ENCODE measurements around the gene SAP30BP. TPM values are rescaled to one million over a fixed set of nuclear protein-coding genes. Genes with fewer than 3 reads are reported as not detected.

Gene SAP30BP
- total and polyA plus RNA-seq, 2 donors (not counting 1 experiment from before 2014, with no cell fraction given), result 143 to 148 TPM

GRCh38 chr17:75647921-75648320 is 19.2 kb upstream of the SAP30BP start:
- Histone ChIP-seq H3K27me3 (replicated peaks in 1 of 4; ENCODE audit: control extremely low read depth in 1 of 4, control insufficient read depth in 3 of 4, insufficient read depth in 4 of 4, low read length in 3 of 4) (no peaks in the 10 kb centered on the region), H3K4me2 (replicated peaks; ENCODE audit: low read depth, low read length, poor library complexity, severe bottlenecking) (no peak overlapping the region), H3K36me3 (replicated peaks in 1 of 2; ENCODE audit: control extremely low read depth in 1 of 2, control insufficient read depth in 1 of 2, extremely low read depth in 1 of 2, insufficient read depth in 2 of 2, low read length in 1 of 2) (peaks cover 2 to 46% of the 10 kb centered on the region in 2 experiments), H2AFZ (ENCODE audit: insufficient read depth, low read depth, low read length, poor library complexity, severe bottlenecking) (no peak overlapping the region), H3K27ac (ENCODE audit: low read length in 2 of 2) (no peak overlapping the region), H3K4me1 (ENCODE audit: control insufficient read depth in 2 of 2, insufficient read depth in 2 of 2, low read length in 2 of 2) (peaks cover 11 to 17% of the 10 kb centered on the region in 2 donors), H3K4me3 (ENCODE audit: control extremely low read depth in 1 of 5, extremely low read depth in 1 of 5, insufficient read depth in 1 of 5, low read depth in 2 of 5, low read length in 4 of 5) (no peak overlapping the region), H3K9ac (ENCODE audit: low read length) (no peak overlapping the region), H4K20me1 (ENCODE audit: control insufficient read depth, insufficient read depth, low read length, poor library complexity, severe bottlenecking) (no peaks in the 10 kb centered on the region), H3K9me3 (ENCODE audit: control extremely low read depth in 1 of 3, control insufficient read depth in 2 of 3, insufficient read depth in 1 of 3, low read length in 2 of 3) (no peaks in the 10 kb centered on the region), H3K79me2 (ENCODE audit: control insufficient read depth, insufficient read depth, low read length) (no peaks in the 10 kb centered on the region)
- DNase-seq, result no peak
- intact Hi-C loops (cut with micrococcal nuclease), result no loop called here
- POLR2A ChIA-PET, result no interaction called here
- H3K4me3 Mint-ChIP-seq, result no peak overlapping the region
- CTCF ChIA-PET, result interaction anchor here (1.0 to 1.1 kb wide), 2 partner anchors 15 to 220 kb away, joined by 3 to 4 read pairs; partner anchors contain the start of gene SMIM5
- ATAC-seq (ENCODE audit: low read depth), result no peak
- H3K27me3 Mint-ChIP-seq, result no peaks in the 10 kb centered on the region
- WGBS (ENCODE audit: insufficient coverage), result 94% methylated on average over 6 of the region's 7 CpGs
- no peak for TF ChIP-seq EZH2 (IDR thresholded peaks at IDR 0.05; ENCODE audit: borderline replicate concordance, insufficient read depth, low read depth, low read length, poor library complexity, severe bottlenecking)
- TF ChIP-seq CTCF (IDR thresholded peaks at IDR 0.05), result no peak
- H3K9me3 Mint-ChIP-seq (ENCODE audit: insufficient read depth), result no peaks in the 10 kb centered on the region
- H3K4me1 Mint-ChIP-seq, result peaks cover 15% of the 10 kb centered on the region
- H3K27ac Mint-ChIP-seq, result peak overlapping the region; percentile 37

GRCh38 chr17:75649687-75650086 is 17.5 kb upstream of the SAP30BP start:
- H3K36me3 ChIP-seq (replicated peaks in 1 of 2; ENCODE audit: control extremely low read depth in 1 of 2, control insufficient read depth in 1 of 2, extremely low read depth in 1 of 2, insufficient read depth in 2 of 2, low read length in 1 of 2), result peaks cover 0 to 47% of the 10 kb centered on the region in 2 experiments
- Mint-ChIP-seq H3K4me3 (no peak overlapping the region), H3K27ac (no peak overlapping the region), H3K4me1 (peaks cover 19% of the 10 kb centered on the region), H3K27me3 (no peaks in the 10 kb centered on the region), H3K9me3 (ENCODE audit: insufficient read depth) (no peaks in the 10 kb centered on the region)
- peaks cover 14 to 21% of the 10 kb centered on the region in 2 donors for H3K4me1 ChIP-seq (ENCODE audit: control insufficient read depth in 2 of 2, insufficient read depth in 2 of 2, low read length in 2 of 2)
- ATAC-seq (ENCODE audit: low read depth), result no peak
- intact Hi-C loops (cut with micrococcal nuclease), result no loop called here
- 94% methylated on average over 6 of the region's 6 CpGs for WGBS (ENCODE audit: insufficient coverage)
- H3K4me3 ChIP-seq (ENCODE audit: control extremely low read depth in 1 of 5, extremely low read depth in 1 of 5, insufficient read depth in 1 of 5, low read depth in 2 of 5, low read length in 4 of 5), result no peak overlapping the region
- no peak overlapping the region for H3K9ac ChIP-seq (ENCODE audit: low read length)
- no peaks in the 10 kb centered on the region for H4K20me1 ChIP-seq (ENCODE audit: control insufficient read depth, insufficient read depth, low read length, poor library complexity, severe bottlenecking)
- no peak for TF ChIP-seq CTCF (IDR thresholded peaks at IDR 0.05)
- no peak for TF ChIP-seq EZH2 (IDR thresholded peaks at IDR 0.05; ENCODE audit: borderline replicate concordance, insufficient read depth, low read depth, low read length, poor library complexity, severe bottlenecking)
- no peaks in the 10 kb centered on the region for H3K27me3 ChIP-seq (replicated peaks in 1 of 4; ENCODE audit: control extremely low read depth in 1 of 4, control insufficient read depth in 3 of 4, insufficient read depth in 4 of 4, low read length in 3 of 4)
- no peak overlapping the region for H3K4me2 ChIP-seq (replicated peaks; ENCODE audit: low read depth, low read length, poor library complexity, severe bottlenecking)
- ChIA-PET CTCF (interaction anchor here (1.0 to 6.5 kb wide), 2 partner anchors 13 to 16 kb away, joined by 4 to 62 read pairs; partner anchors contain the start of gene SMIM5), POLR2A (no interaction called here)
- no peak overlapping the region for H2AFZ ChIP-seq (ENCODE audit: insufficient read depth, low read depth, low read length, poor library complexity, severe bottlenecking)
- no peaks in the 10 kb centered on the region for H3K9me3 ChIP-seq (ENCODE audit: control extremely low read depth in 1 of 3, control insufficient read depth in 2 of 3, insufficient read depth in 1 of 3, low read length in 2 of 3)
- no peaks in the 10 kb centered on the region for H3K79me2 ChIP-seq (ENCODE audit: control insufficient read depth, insufficient read depth, low read length)
- DNase-seq, result no peak
- H3K27ac ChIP-seq (ENCODE audit: low read length in 2 of 2), result no peak overlapping the region
